HG03135 (cell line): ENCODE measurements around the gene CYP4F8.

ENCODE experiments used
- ATAC-seq: cut with Tn5 transposase; IDR thresholded peaks from one replicate; pipeline ENCODE4 v1.9.1; 2021; ENCODE audit warnings: mild to moderate bottlenecking, moderate library complexity; ENCODE audit not compliant: unreplicated experiment

CYP4F8 gene

GRCh38 chr19:15615526-15615925 is 508 bp downstream of the CYP4F8 start:
- ATAC-seq, result no peak

GRCh38 chr19:15616183-15616582 is 1.2 kb downstream of the CYP4F8 start:
- no peak for ATAC-seq

- no peak for ATAC-seq
Observed at GRCh38 chr19:15616627-15617270, 1.7 kb downstream of the CYP4F8 start.

- no peak for ATAC-seq
Observed at GRCh38 chr19:15618321-15618720, 3.3 kb downstream of the CYP4F8 start.

- ATAC-seq, result no peak
Observed at GRCh38 chr19:15621801-15622200, 6.8 kb downstream of the CYP4F8 start.

DNA sequence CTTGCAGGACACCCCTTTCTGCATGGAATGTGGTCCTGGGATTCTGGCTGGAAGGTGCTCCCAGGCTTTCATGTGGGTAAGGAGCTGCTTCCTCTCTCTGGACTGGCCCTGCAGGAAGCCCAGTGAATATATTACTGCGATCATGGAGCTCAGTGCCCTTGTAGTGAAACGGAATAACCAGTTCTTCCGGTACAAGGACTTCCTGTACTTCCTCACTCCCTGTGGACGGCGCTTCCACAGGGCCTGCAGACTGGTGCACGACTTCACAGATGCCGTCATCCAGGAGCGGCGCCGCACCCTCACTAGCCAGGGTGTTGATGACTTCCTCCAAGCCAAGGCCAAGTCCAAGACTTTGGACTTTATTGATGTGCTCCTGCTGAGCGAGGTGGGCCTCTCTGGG is 8.0 kb downstream of the CYP4F8 start:
- ATAC-seq, result no peak

DNA sequence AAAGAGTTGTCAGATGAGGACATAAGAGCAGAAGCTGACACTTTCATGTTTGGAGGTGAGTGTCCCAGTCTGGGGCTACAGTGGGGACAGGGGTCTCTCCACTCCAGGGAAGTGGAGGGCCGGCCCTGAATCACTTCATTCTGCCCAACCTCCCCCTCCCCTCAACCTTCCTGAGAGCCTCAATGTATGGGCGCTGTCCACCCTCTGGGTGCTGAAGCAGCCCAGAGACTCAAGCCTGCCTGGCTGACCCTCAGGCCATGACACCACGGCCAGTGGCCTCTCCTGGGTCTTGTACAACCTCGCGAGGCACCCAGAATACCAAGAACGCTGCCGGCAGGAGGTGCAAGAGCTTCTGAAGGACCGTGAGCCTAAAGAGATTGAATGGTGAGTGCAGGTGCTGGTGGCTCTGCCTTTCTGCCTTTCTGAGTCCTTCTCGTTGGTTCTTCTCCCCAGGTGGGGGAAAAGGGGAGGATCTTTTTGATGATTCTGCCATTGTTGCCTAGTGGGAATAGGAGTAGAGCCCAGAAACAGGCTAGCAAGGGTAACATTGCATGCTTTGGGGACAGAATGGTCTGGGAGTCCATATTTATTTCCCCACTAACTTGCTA is 8.8 kb downstream of the CYP4F8 start:
- no peak for ATAC-seq

GRCh38 chr19:15628236-15629002 is 13.4 kb downstream of the CYP4F8 start:
- ATAC-seq, result no peak

GRCh38 chr19:15629003-15629880 is 14.2 kb downstream of the CYP4F8 start:
- no peak for ATAC-seq

DNA sequence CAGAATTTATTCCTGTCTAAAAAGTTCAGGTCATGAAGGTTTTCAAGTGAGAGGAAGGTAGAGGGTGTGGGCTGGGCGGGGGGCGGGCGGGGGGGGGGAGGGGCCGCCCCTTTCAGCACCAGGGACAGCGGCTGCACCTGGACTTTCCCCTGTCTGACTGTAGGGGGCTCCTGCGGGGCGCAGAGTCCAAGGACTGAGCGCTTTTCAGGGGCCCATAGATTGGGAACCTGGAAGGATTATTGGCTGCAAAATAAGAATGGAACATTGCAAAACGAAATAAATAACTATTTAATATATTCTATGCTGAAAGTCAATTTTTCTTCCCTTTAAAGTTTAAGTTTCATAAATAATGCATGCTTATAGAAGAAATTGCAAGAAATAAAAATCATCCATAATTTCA is 16.8 kb downstream of the CYP4F8 start:
- no peak for ATAC-seq

DNA sequence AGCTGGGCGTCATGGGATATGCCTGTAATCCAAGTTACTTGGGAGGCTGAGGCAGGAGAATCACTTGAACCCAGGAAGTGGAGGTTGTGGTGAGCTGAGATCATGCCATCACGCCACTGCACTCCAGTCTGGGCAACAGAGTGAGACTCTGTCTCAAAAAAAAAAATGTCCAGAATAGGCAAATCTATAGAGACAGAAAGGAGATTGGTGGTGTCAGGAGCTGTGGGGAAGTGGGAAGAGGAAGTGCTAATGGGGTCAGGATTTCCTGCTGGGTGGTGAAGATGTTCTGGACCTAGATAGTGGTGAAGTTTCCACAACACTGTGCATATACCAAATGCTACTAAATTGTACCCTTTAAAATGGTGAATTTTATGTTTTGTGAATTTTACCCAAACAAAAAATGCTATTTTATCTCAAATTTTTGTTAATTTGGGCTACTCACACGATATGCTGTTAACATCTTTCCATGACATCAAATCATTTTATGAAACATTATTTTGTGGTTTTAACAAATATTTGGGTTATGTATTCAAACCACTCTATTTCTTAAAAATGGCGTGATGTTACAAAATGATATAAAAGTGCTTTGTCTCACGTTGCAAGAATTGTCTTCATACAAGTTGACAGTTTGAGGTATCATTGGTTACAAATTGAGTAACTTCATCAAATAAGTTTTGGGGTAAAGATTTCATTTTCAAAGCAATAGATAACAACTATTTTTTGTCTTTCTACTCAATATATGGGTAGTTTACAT is 18.2 kb downstream of the CYP4F8 start:
- ATAC-seq, result no peak

GRCh38 chr19:15634105-15634504 is 19.1 kb downstream of the CYP4F8 start:
- ATAC-seq, result no peak

GRCh38 chr19:15635016-15635805 is 20.2 kb downstream of the CYP4F8 start:
- ATAC-seq, result no peak

GRCh38 chr19:15636026-15636425 is 21.0 kb downstream of the CYP4F8 start:
- no peak for ATAC-seq

- no peak for ATAC-seq
Observed at GRCh38 chr19:15639596-15639995, 24.6 kb downstream of the CYP4F8 start.

GRCh38 chr19:15640294-15640903 is 25.4 kb downstream of the CYP4F8 start, which contains the start of gene CYP4F3:
TSS of gene CYP4F3 (plus strand) at chr19:15640897. CDS start at chr19:15641416, 519 bp downstream.
- no peak for ATAC-seq

DNA sequence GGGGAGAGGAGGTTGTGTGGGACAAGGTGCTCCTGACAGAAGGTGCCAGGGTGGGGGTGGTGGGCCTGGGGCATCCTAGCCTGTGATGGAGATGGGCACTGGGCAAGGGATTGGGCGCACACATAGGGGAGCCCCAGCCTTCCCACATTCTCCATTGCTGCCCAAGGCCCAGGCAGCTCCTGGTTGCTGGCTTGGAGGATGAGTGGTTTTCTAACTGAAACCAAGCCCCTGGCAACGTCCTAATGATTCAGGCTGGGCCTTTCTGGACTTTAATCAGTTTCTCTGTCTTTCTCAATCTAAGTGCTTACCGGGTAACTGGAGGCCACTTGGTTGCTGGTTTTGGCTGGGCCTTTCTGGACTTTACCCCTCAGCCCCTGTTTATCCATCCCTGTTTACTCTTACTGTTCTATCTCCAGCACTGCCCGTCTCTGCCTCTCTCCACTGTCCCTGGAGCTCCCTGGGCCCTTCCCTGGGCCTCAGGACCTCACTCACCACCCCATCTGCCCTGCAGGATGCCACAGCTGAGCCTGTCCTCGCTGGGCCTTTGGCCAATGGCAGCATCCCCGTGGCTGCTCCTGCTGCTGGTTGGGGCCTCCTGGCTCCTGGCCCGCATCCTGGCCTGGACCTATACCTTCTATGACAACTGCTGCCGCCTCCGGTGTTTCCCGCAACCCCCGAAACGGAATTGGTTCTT is 26.0 kb downstream of the CYP4F8 start:
- no peak for ATAC-seq

DNA sequence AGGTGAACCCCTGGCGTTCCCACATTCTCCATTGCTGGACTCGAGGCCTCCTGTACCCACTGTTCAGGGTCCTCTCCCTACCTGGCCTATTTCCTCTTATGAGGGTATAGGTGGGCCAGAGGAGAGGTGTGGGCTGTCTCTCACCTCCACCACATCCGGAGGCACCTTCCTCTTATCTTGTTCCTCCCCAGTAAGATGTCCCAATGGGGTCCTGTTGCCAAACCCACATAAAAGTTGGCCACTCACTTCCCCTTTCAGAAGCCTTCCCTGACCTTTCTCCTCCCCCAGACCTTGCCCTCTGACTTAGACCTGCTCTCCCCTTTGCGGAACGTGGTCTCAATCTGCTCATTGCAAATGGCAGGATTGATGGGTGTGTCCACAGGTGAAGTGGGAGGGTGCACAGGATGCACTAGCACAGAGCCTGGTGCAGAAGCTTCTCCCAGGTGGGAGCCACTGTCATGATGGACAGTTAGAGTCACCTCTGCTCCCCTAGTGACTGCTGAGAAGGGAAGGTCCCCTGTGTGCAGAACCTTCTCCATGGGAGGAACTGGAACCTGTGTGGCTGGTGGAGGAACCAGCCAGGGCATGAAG is 27.0 kb downstream of the CYP4F8 start:
- ATAC-seq, result no peak
